IMR-90 (cell line): ENCODE data around the gene RUNX3. TPM values are rescaled to one million over a fixed set of nuclear protein-coding genes. Genes with fewer than 3 reads are reported as not detected.

Source experiments
- ATAC-seq: fragments of 200-7000 bp; cut with Tn5 transposase; 2 replicates; pipeline ENCODE4 v1.9.1; 2020; ENCODE audit warnings: low read depth, mild to moderate bottlenecking, moderate library complexity
- BruUV-seq: library from RNA; stranded (reverse); fragments of 400-500 nt; replicated peaks from 2 replicates; lab custom pipeline; 2021; lab: Mats Ljungman, UMichigan
- CTCF ChIA-PET: fragments of 300-600 bp; formaldehyde crosslinking; extraction: SDS; loops from one replicate; lab custom pipeline; 2021; ENCODE audit warnings: antibody characterized with exemption; lab: Yijun Ruan, JAX
- POLR2A ChIA-PET: fragments of 300-600 bp; sonication (Branson Sonifier 250); formaldehyde crosslinking; loops from one replicate; lab custom pipeline; 2022; ENCODE audit warnings: antibody characterized with exemption; ENCODE audit not compliant: unreplicated experiment; lab: Charles Lee
- DNase-seq: peaks from one replicate; pipeline ENCODE4 v3.0.0; 2013
- H2AFZ ChIP-seq: replicated peaks from 2 replicates; pipeline ENCODE3; 2013; ENCODE audit warnings: low read length, mild to moderate bottlenecking; ENCODE audit not compliant: poor library complexity
- H2AK5ac ChIP-seq: 2 replicates; pipeline ENCODE4 v1.6.1; 2013; ENCODE audit warnings: low read depth, low read length, inconsistent platforms
- H2AK9ac ChIP-seq: replicated peaks from 2 replicates; pipeline ENCODE3; 2013; ENCODE audit warnings: mild to moderate bottlenecking, low read depth, low read length, moderate library complexity; ENCODE audit not compliant: poor library complexity
- H2BK120ac ChIP-seq: 2 replicates; pipeline ENCODE4 v1.6.1; 2013; ENCODE audit warnings: low read depth, low read length, inconsistent platforms
- H2BK15ac ChIP-seq: 3 replicates; pipeline ENCODE4 v1.6.1; 2013; ENCODE audit warnings: low read depth, low read length, inconsistent platforms
- H2BK20ac ChIP-seq: 2 replicates; pipeline ENCODE4 v1.6.1; 2013; ENCODE audit warnings: low read depth, mild to moderate bottlenecking, inconsistent platforms, low read length, moderate library complexity
- H2BK5ac ChIP-seq: 2 replicates; pipeline ENCODE4 v1.6.1; 2013; ENCODE audit warnings: mild to moderate bottlenecking, low read depth, low read length, inconsistent platforms; ENCODE audit not compliant: poor library complexity, severe bottlenecking
- H3K14ac ChIP-seq: replicated peaks from 2 replicates; pipeline ENCODE4 v1.6.1; 2013; ENCODE audit warnings: low read depth, low read length, inconsistent platforms
- H3K18ac ChIP-seq: 2 replicates; pipeline ENCODE4 v1.6.1; 2013; ENCODE audit warnings: low read depth, low read length, control low read depth
- H3K23ac ChIP-seq: 2 replicates; pipeline ENCODE4 v1.6.1; 2013; ENCODE audit warnings: low read depth, low read length, inconsistent platforms
- H3K27ac ChIP-seq: 2 replicates; pipeline ENCODE4 v1.5.1; 2013; ENCODE audit warnings: mild to moderate bottlenecking, control low read depth, low read length; ENCODE audit not compliant: insufficient read depth
- H3K27me3 ChIP-seq: 2 replicates; pipeline ENCODE4 v1.6.1; 2013; ENCODE audit warnings: low read length; ENCODE audit not compliant: control insufficient read depth, insufficient read depth
- H3K36me3 ChIP-seq: 2 replicates; pipeline ENCODE4 v1.6.1; 2013; ENCODE audit warnings: low read length, mixed read lengths; ENCODE audit not compliant: control insufficient read depth, insufficient read depth
- H3K4ac ChIP-seq: 2 replicates; pipeline ENCODE4 v1.6.1; 2013; ENCODE audit warnings: low read depth, low read length, inconsistent platforms
- H3K4me1 ChIP-seq: 2 replicates; pipeline ENCODE4 v1.6.1; 2013; ENCODE audit warnings: low read length, mixed read lengths; ENCODE audit not compliant: control insufficient read depth, insufficient read depth
- H3K4me2 ChIP-seq: 2 replicates; pipeline ENCODE4 v1.6.1; 2013; ENCODE audit warnings: low read depth, mild to moderate bottlenecking, control low read depth, low read length, moderate library complexity
- H3K4me3 ChIP-seq: 2 replicates; pipeline ENCODE4 v1.5.1; 2013; ENCODE audit warnings: low read depth, mild to moderate bottlenecking, control low read depth, low read length, moderate library complexity; ENCODE audit not compliant: insufficient read depth
- H3K56ac ChIP-seq: 2 replicates; pipeline ENCODE4 v1.6.1; 2013; ENCODE audit warnings: low read length, inconsistent platforms; ENCODE audit not compliant: insufficient read depth; ENCODE audit errors: extremely low read depth
- H3K79me1 ChIP-seq, 2 experiments: 2 replicates each; pipeline ENCODE4 v1.6.1; 2013; ENCODE audit warnings: low read length in 2 of 2, inconsistent platforms in 1 of 2, low read depth in 1 of 2
- H3K9ac ChIP-seq: 2 replicates; pipeline ENCODE4 v1.6.1; 2013; ENCODE audit warnings: low read depth, low read length, control low read depth
- H3K9me1 ChIP-seq: 2 replicates; pipeline ENCODE4 v1.6.1; 2013; ENCODE audit warnings: low read length, inconsistent platforms; ENCODE audit not compliant: insufficient read depth
- H3K9me3 ChIP-seq: 2 replicates; pipeline ENCODE4 v1.6.1; 2013; ENCODE audit warnings: low read length; ENCODE audit not compliant: control insufficient read depth, insufficient read depth
- H4K20me1 ChIP-seq: 2 replicates; pipeline ENCODE4 v1.6.1; 2013; ENCODE audit warnings: low read length, inconsistent platforms; ENCODE audit not compliant: insufficient read depth
- H4K5ac ChIP-seq: 2 replicates; pipeline ENCODE4 v1.6.1; 2013; ENCODE audit warnings: mild to moderate bottlenecking, low read depth, low read length, control low read depth
- H4K8ac ChIP-seq, 2 experiments: 2 replicates each; pipeline ENCODE4 v1.6.1; 2013; ENCODE audit warnings: low read depth in 2 of 2, low read length in 2 of 2, control low read depth in 1 of 2, inconsistent platforms in 1 of 2
- H4K91ac ChIP-seq: 2 replicates; pipeline ENCODE4 v1.6.1; 2013; ENCODE audit warnings: low read depth, low read length, inconsistent platforms; ENCODE audit not compliant: insufficient read depth
- BHLHE40 ChIP-seq: fragments of 150-350 bp; IDR thresholded peaks from 2 replicates; pipeline ENCODE4 v1.6.1; 2016; ENCODE audit warnings: mild to moderate bottlenecking, low read depth, low read length
- CEBPB ChIP-seq: IDR thresholded peaks from 2 replicates; pipeline ENCODE4 v1.6.1; 2012; ENCODE audit warnings: low read depth, low read length, improper control_type of control experiment
- CHD1 ChIP-seq: IDR thresholded peaks from 2 replicates; pipeline ENCODE4 v1.6.1; 2012; ENCODE audit warnings: low read depth, low read length, improper control_type of control experiment
- FOS ChIP-seq: fragments of 150-350 bp; IDR thresholded peaks from 2 replicates; pipeline ENCODE4 v1.6.1; 2016; ENCODE audit warnings: low read depth, low read length
- MAFK ChIP-seq: IDR thresholded peaks from 2 replicates; pipeline ENCODE4 v1.6.1; 2012; ENCODE audit warnings: low read depth, low read length, improper control_type of control experiment
- MAZ ChIP-seq: IDR thresholded peaks from 2 replicates; pipeline ENCODE4 v1.6.1; 2012; ENCODE audit warnings: low read depth, mild to moderate bottlenecking, low read length, improper control_type of control experiment, moderate library complexity, borderline replicate concordance
- MXI1 ChIP-seq: IDR thresholded peaks from 2 replicates; pipeline ENCODE4 v1.6.1; 2012; ENCODE audit warnings: low read depth, mild to moderate bottlenecking, low read length, moderate library complexity, borderline replicate concordance
- NFE2L2 ChIP-seq: fragments of 150-350 bp; IDR thresholded peaks from 2 replicates; pipeline ENCODE4 v1.6.1; 2016; ENCODE audit warnings: low read depth, mild to moderate bottlenecking, low read length
- POLR2A ChIP-seq: IDR thresholded peaks from 2 replicates; pipeline ENCODE4 v1.6.1; 2012; ENCODE audit warnings: mild to moderate bottlenecking, low read depth, low read length
- RAD21 ChIP-seq: IDR thresholded peaks from 2 replicates; pipeline ENCODE4 v1.6.1; 2012; ENCODE audit warnings: low read length, improper control_type of control experiment
- RCOR1 ChIP-seq: IDR thresholded peaks from 2 replicates; pipeline ENCODE4 v1.6.1; 2012; ENCODE audit warnings: mild to moderate bottlenecking, low read length, improper control_type of control experiment; ENCODE audit not compliant: insufficient replicate concordance
- RFX5 ChIP-seq: IDR thresholded peaks from 2 replicates; pipeline ENCODE4 v1.8.0; 2012; ENCODE audit warnings: low read depth, mild to moderate bottlenecking, low read length, moderate library complexity
- SMC3 ChIP-seq: fragments of 150-350 bp; IDR thresholded peaks from 2 replicates; pipeline ENCODE4 v1.6.1; 2016; ENCODE audit warnings: low read depth, mild to moderate bottlenecking, antibody characterized with exemption, low read length, moderate library complexity
- WGBS, 2 experiments: methylation state at CpG; one replicate each; pipeline versions ENCODE4 v1.1.5 to v1.1.7; 2013; ENCODE audit warnings: missing lambda C conversion rate in 2 of 2; ENCODE audit not compliant: insufficient read length in 1 of 2; ENCODE audit errors: extremely low coverage in 2 of 2; 5-methylcytosine and 5-hydroxymethylcytosine counted together
- dilution Hi-C: fragments of 300-500 bp; cut with HindIII; formaldehyde crosslinking; loops from one replicate; pipeline ENCODE4 v1.14.3; 2018; ENCODE audit warnings: low sequenced_read_pairs; ENCODE audit not compliant: unreplicated experiment
- in situ Hi-C: fragments of 300-500 bp; cut with MboI; formaldehyde crosslinking; loops from 3 replicates; pipeline ENCODE4 v1.14.3; 2019; ENCODE audit warnings: low sequenced_read_pairs, inconsistent platforms, mixed read lengths
- intact Hi-C: fragments of 100-400 bp; cut with micrococcal nuclease; formaldehyde crosslinking; loops from 2 replicates; pipeline ENCODE4 v1.10.0; 2022
- polyA plus RNA-seq, 3 experiments: library from polyadenylated mRNA; depleted of rRNA; stranded (reverse); fragments of >200 nt; gene quantifications; 2 replicates each; pipeline ENCODE4 v1.2.3, GENCODE V29; 2012; ENCODE audit warnings: low replicate concordance in 1 of 3
- total RNA-seq: library from RNA; depleted of rRNA; stranded (reverse); fragments of >200 nt; gene quantifications from 2 replicates; pipeline ENCODE4 v1.2.3, GENCODE V29; 2012
- TF ChIP-seq, protein P1 (sequence below): fragments of 150-350 bp; IDR thresholded peaks from 2 replicates; pipeline ENCODE4 v1.6.1; 2017; ENCODE audit warnings: mild to moderate bottlenecking, antibody characterized with exemption, low read length, low read depth
- TF ChIP-seq, protein P2 (sequence below): fragments of 150-350 bp; IDR thresholded peaks from 2 replicates; pipeline ENCODE4 v1.6.1; 2016; ENCODE audit warnings: low read depth, mild to moderate bottlenecking, low read length, moderate library complexity, borderline replicate concordance

RUNX3 gene
- total and polyA plus RNA-seq, 2 of the 4 experiments (the other 2 are of a cell fraction), result 0.07 TPM; not detected in 1

DNA sequence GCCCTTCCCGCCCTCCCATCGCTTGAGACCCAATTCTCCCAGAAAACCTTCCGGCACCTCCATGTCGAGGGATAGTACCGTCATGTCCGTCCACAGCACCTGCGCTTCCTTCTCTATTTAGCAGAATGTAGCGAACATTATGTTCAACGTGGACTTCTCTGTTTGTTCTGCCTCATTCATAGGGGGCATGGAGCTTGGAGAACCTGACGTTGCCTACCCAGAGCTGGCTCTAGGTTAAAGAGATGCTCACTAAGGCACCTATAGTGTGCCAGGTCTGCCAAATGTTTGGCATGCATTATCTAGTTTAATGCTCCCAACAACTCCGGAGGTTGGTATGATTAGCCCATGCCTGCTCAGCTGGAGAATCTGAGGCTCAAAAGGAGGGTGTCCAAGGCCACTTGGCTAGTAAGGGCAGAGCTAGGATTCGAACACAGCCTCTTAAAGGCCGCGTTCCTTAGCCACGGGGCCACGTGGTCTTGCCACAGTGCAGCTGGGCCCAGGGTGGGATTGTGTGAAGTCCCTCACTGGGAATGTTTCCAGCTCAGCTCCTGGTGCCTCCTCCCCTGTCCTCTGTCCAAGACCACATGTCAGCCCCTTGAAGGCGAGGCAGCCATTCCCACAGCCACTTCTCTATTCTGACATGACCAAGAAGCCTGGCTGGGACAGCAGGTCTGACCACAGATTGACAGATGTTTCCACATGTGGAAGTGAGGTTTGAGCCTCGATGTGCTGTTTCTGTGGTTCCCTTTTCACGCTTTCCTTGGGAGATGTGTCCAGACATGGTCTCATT, 57.8 kb downstream of the RUNX3 start:
- no TSS peak for BruUV-seq
- intact Hi-C loops, result no loop called here
- 77% methylated on average over 9 of the region's 19 CpGs; no CpG with 5 or more reads in 1 of the 2 experiments for WGBS, 2 experiments
- H2AFZ ChIP-seq, result no peak overlapping the region
- no peaks in the 10 kb centered on the region for H3K36me3 ChIP-seq
- no peak overlapping the region for H3K18ac ChIP-seq
- no peak overlapping the region for H2AK5ac ChIP-seq
- H4K5ac ChIP-seq, result no peak overlapping the region
- no peak overlapping the region for H4K91ac ChIP-seq
- H3K27ac ChIP-seq, result no peak overlapping the region
- H2AK9ac ChIP-seq, result no peak overlapping the region
- TF ChIP-seq RFX5 (no peak), MAZ (no peak), MAFK (no peak), NFE2L2 (no peak), BHLHE40 (no peak), POLR2A (no peak), CEBPB (no peak), RAD21 (no peak), SMC3 (no peak), RCOR1 (no peak), CHD1 (no peak), FOS (no peak), MXI1 (no peak)
- TF ChIP-seq, protein P1, sequence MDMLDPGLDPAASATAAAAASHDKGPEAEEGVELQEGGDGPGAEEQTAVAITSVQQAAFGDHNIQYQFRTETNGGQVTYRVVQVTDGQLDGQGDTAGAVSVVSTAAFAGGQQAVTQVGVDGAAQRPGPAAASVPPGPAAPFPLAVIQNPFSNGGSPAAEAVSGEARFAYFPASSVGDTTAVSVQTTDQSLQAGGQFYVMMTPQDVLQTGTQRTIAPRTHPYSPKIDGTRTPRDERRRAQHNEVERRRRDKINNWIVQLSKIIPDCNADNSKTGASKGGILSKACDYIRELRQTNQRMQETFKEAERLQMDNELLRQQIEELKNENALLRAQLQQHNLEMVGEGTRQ, result no peak
- TF ChIP-seq, protein P2, sequence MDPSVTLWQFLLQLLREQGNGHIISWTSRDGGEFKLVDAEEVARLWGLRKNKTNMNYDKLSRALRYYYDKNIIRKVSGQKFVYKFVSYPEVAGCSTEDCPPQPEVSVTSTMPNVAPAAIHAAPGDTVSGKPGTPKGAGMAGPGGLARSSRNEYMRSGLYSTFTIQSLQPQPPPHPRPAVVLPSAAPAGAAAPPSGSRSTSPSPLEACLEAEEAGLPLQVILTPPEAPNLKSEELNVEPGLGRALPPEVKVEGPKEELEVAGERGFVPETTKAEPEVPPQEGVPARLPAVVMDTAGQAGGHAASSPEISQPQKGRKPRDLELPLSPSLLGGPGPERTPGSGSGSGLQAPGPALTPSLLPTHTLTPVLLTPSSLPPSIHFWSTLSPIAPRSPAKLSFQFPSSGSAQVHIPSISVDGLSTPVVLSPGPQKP, result no peak
- ATAC-seq (no peak), DNase-seq (no peak)
- no peaks in the 10 kb centered on the region for H3K9me3 ChIP-seq
- H3K79me1 ChIP-seq, result no peaks in the 10 kb centered on the region
- no peaks in the 10 kb centered on the region for H3K4me1 ChIP-seq
- H3K14ac ChIP-seq, result no peak overlapping the region
- no peaks in the 10 kb centered on the region for H4K20me1 ChIP-seq
- no peak overlapping the region for H4K8ac ChIP-seq
- in situ Hi-C loops, result no loop called here
- ChIA-PET CTCF (no interaction called here), POLR2A (no interaction called here)
- no peak overlapping the region for H3K4me2 ChIP-seq
- H3K9ac ChIP-seq, result no peak overlapping the region
- no peak overlapping the region for H2BK5ac ChIP-seq
- H3K9me1 ChIP-seq, result no peaks in the 10 kb centered on the region
- H2BK15ac ChIP-seq, result no peak overlapping the region
- H2BK20ac ChIP-seq, result no peak overlapping the region
- H2BK120ac ChIP-seq, result no peak overlapping the region
- dilution Hi-C loops, result no loop called here
- H3K4me3 ChIP-seq, result no peak overlapping the region
- H3K56ac ChIP-seq, result no peak overlapping the region
- H3K27me3 ChIP-seq, result peaks cover 49% of the 10 kb centered on the region
- no peak overlapping the region for H3K4ac ChIP-seq
- H3K23ac ChIP-seq, result no peak overlapping the region
